ENCODE data around the gene TXNL4B.
"Not testable (repeated sequence)": the region's sequence is repeated elsewhere in the genome, so short reads cannot be mapped to it uniquely, and the experiment has no call there.

- TF ChIP-seq POLR2AphosphoS5, POLR2A, POU2F2 (IDR thresholded peaks at IDR 0.05; ENCODE audit: low read depth, low read length): not testable (repeated sequence)
Observed at GRCh38 chr16:72054254-72054847, 39.1 kb downstream of the TXNL4B start, which contains the start of gene HP.
